ENCODE results near the gene LRP1.

- no peak for TF ChIP-seq CTCF (IDR thresholded peaks at IDR 0.05; ENCODE audit: poor library complexity)
- TF ChIP-seq EZH2 (IDR thresholded peaks at IDR 0.05; ENCODE audit: borderline replicate concordance): no peak
- no peak for TF ChIP-seq EZH2phosphoT487 (IDR thresholded peaks at IDR 0.05; ENCODE audit: low read depth, severe bottlenecking, unreplicated experiment)
Measured at GRCh38 chr12:57261428-57261865, 133.2 kb downstream of the LRP1 start.
